ENCODE measurements around the gene COMMD8.

The COMMD8 gene

DNA sequence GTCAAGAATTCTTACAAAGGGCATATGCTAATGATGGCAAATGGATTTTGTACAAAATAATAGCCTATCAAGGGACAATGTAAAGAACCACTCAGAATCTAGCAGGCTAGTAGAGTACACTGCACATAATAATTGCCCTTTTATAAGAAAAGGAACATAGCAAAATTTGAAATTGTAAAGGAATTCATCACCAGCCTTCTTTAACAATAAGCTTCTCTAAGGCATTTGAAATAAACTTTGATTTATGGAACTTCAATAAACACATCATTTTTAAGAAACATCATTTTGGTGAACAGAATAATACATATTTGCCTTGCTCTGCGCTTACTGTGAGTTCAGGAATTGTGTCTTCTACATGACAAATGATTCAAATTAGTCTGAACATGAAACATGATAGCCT is 11.9 kb upstream of the COMMD8 start:
- no peak overlapping the region for H3K4me3 ChIP-seq (ENCODE audit: low read depth, low read length)
- TF ChIP-seq, protein P1, sequence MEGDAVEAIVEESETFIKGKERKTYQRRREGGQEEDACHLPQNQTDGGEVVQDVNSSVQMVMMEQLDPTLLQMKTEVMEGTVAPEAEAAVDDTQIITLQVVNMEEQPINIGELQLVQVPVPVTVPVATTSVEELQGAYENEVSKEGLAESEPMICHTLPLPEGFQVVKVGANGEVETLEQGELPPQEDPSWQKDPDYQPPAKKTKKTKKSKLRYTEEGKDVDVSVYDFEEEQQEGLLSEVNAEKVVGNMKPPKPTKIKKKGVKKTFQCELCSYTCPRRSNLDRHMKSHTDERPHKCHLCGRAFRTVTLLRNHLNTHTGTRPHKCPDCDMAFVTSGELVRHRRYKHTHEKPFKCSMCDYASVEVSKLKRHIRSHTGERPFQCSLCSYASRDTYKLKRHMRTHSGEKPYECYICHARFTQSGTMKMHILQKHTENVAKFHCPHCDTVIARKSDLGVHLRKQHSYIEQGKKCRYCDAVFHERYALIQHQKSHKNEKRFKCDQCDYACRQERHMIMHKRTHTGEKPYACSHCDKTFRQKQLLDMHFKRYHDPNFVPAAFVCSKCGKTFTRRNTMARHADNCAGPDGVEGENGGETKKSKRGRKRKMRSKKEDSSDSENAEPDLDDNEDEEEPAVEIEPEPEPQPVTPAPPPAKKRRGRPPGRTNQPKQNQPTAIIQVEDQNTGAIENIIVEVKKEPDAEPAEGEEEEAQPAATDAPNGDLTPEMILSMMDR (IDR thresholded peaks at IDR 0.05; ENCODE audit: low read depth, low read length, missing control alignments): no peak
- no peak for DNase-seq (ENCODE audit: low read depth)
- in situ Hi-C loops (cut with HindIII; ENCODE audit: low sequenced_read_pairs): loop anchor here (5.0 kb wide), 1 partner anchor 92 kb away; no protein-coding TSS in a partner anchor

DNA sequence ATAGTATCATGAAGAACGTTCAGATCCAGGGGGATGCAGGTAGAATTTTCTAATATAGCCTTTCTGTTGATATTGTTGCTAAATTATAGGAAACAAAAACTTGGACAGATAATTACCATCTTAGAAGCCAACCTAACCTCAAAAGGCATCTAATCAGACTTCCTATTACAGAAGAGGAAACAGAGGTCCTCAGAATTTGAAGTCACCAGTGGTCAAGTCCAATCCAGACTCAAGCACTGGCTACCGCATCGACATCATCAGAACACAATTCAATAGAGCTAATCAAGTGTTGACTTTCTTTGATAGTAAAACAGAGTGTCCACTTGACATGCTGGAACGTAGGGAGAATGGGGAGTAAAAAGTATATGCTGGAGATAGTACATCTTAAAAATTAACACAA is 11.3 kb upstream of the COMMD8 start:
- TF ChIP-seq, protein P1 (IDR thresholded peaks at IDR 0.05; ENCODE audit: low read depth, low read length, missing control alignments): no peak
- DNase-seq (ENCODE audit: low read depth): no peak
- H3K4me3 ChIP-seq (ENCODE audit: low read depth, low read length): no peak overlapping the region
- in situ Hi-C loops (cut with HindIII; ENCODE audit: low sequenced_read_pairs): loop anchor here (5.0 kb wide), 1 partner anchor 93 kb away; no protein-coding TSS in a partner anchor

DNA sequence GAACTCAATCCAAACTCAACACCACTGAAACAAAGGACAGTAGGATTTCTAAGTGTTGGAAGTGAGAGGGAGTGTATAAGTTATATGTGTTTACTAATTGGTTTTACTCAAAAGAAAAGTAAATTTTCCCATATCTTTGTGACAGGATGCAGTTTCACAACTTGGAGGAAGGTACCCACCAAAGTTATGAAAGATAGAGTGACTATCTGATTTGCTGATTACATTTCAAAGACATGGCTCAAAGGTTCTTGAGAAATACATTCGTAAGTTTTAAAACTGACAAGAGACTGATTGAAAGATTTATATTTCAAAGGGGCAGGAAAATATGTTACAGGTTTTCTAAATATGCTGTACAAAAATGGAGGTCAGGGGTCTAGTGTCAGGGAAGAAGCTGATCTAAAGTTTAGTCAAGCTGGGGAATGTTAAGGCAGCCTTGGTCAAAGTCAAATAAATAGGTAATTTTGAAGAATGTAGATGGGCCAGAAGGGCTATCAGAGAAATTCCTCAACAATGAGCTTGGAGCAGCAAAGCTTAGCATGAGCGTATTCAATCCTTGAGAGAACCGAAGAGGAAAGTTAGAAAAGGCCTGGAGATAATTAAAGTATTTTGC is 9.7 kb upstream of the COMMD8 start:
- no peak overlapping the region for H3K4me3 ChIP-seq (ENCODE audit: low read depth, low read length)
- TF ChIP-seq, protein P1 (IDR thresholded peaks at IDR 0.05; ENCODE audit: low read depth, low read length, missing control alignments): no peak
- DNase-seq (ENCODE audit: low read depth): no peak
- in situ Hi-C loops (cut with HindIII; ENCODE audit: low sequenced_read_pairs): no loop called here

DNA sequence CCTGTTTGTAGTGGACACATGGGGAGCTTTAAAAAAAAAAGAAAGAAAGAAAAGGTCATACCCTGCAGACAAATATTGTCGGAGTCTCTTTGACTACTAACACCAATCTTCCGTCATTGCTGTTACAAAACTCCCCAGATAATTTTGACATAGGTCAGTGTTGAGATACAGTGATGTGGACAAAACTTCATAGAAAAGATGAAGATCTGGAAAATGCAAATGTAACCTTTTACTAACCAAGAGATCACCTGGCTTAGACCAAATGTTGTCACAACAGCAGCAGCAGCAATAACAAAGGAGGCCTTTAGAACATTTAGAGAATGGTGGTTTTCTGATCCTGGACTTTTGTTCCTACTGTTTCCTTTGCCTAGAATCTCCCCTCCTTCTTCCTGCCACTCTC is 8.1 kb upstream of the COMMD8 start:
- TF ChIP-seq, protein P1 (IDR thresholded peaks at IDR 0.05; ENCODE audit: low read depth, low read length, missing control alignments): no peak
- H3K4me3 ChIP-seq (ENCODE audit: low read depth, low read length): no peak overlapping the region
- in situ Hi-C loops (cut with HindIII; ENCODE audit: low sequenced_read_pairs): no loop called here
- DNase-seq (ENCODE audit: low read depth): no peak

DNA sequence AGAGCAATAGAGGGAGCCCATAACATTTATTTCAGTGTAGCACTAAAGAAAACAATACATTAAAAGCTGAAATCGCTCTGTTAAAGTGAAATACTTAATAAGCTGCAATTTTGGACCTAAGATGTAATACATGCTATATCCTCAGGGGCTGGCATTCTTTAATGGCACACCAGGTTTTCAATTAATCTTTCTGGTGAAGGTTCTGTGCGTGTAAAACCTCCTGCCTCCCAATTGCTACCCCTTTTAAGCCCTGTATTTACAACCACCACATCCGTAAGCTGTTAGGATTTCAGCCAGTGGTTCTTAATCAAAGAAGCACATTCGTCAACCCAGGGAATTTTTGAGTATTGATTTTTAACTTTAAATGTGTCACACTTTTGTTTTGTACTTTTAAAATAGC is 7.6 kb upstream of the COMMD8 start:
- no peak for DNase-seq (ENCODE audit: low read depth)
- in situ Hi-C loops (cut with HindIII; ENCODE audit: low sequenced_read_pairs): no loop called here
- no peak overlapping the region for H3K4me3 ChIP-seq (ENCODE audit: low read depth, low read length)
- TF ChIP-seq, protein P1 (IDR thresholded peaks at IDR 0.05; ENCODE audit: low read depth, low read length, missing control alignments): no peak

DNA sequence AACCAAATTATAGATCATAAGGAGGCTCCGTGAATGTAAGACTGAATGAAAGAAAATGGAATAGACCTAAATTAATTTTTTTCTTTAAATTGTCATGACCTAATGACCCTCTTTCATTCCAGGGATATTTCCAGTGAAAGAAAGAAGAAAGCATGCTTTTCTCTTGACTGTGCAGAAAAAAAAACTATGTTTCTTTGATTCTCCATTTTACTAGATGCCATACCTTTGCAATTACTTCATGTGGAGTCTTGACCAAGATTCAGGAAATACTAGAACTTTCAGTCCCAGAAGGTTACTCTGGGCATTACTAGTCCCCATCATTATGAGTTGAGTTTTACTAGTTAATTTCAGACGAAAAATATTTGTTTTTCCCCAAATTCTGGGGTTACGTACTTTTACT is 6.4 kb upstream of the COMMD8 start:
- TF ChIP-seq, protein P1 (IDR thresholded peaks at IDR 0.05; ENCODE audit: low read depth, low read length, missing control alignments): no peak
- H3K4me3 ChIP-seq (ENCODE audit: low read depth, low read length): no peak overlapping the region
- in situ Hi-C loops (cut with HindIII; ENCODE audit: low sequenced_read_pairs): no loop called here
- DNase-seq (ENCODE audit: low read depth): no peak
